HCT116 (cell line): ENCODE measurements around the gene HERC3.

ENCODE experiments used
- ATF3 ChIP-seq: IDR thresholded peaks from 2 replicates; pipeline ENCODE4 v1.6.1; 2012
- POLR2A ChIP-seq: IDR thresholded peaks from 2 replicates; pipeline ENCODE4 v1.7.0; 2011; ENCODE audit warnings: borderline replicate concordance; ENCODE audit not compliant: insufficient read depth, insufficient read length; ENCODE audit errors: extremely low read depth
- RAD21 ChIP-seq: IDR thresholded peaks from 2 replicates; pipeline ENCODE4 v1.6.1; 2012; ENCODE audit warnings: low read depth, mild to moderate bottlenecking
- REST ChIP-seq: IDR thresholded peaks from 2 replicates; pipeline ENCODE4 v1.6.1; 2012; ENCODE audit warnings: low read depth
- SIN3A ChIP-seq: IDR thresholded peaks from 2 replicates; pipeline ENCODE4 v1.6.1; 2012; ENCODE audit warnings: low read depth
- SP1 ChIP-seq: IDR thresholded peaks from 2 replicates; pipeline ENCODE4 v1.6.1; 2012; ENCODE audit warnings: low read depth
- YY1 ChIP-seq: IDR thresholded peaks from 2 replicates; pipeline ENCODE4 v1.6.1; 2011; ENCODE audit warnings: low read length, low read depth, moderate library complexity, mild to moderate bottlenecking; ENCODE audit not compliant: insufficient replicate concordance; ENCODE audit errors: extremely low read depth
- ZFX ChIP-seq: fragments of 450-650 bp; IDR thresholded peaks from 2 replicates; pipeline ENCODE4 v1.6.1; 2017
- TF ChIP-seq, protein P1 (sequence below), 3 experiments: fragments of 200-600 bp in 1 of 3; sonication (generic) in 1 of 3; IDR thresholded peaks in 2 of 3; conservative IDR thresholded peaks in 1 of 3; 2 replicates each; pipeline ENCODE4 v1.5.1; 2012 to 2017; ENCODE audit warnings: low read depth in 2 of 3, low read length in 2 of 3, antibody characterized with exemption in 1 of 3, borderline replicate concordance in 1 of 3, control low read depth in 1 of 3, mild to moderate bottlenecking in 1 of 3, mixed read lengths in 1 of 3, mixed run types in 1 of 3, moderate library complexity in 1 of 3; ENCODE audit not compliant: insufficient read depth in 1 of 3

DNA sequence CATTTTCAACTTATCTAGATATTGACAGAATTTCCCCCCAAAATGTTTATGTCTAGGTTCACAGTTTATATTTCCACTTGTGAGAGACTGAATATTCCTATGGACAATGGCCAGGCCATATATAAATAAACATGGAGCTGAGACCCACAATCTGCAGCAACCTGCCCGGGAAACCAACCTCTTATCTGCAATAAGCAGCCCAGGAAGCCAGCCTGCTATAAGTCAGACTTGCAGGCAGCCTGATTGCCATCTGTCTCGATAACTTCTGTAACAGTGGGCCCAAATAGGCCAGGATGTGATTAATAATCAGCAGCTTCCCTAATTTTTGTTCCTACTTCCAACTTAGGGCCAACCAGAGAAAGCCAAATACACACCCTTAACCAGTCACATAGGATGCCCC lies 110.5 kb downstream of the HERC3 start:
- TF ChIP-seq REST, result no peak
- no peak for TF ChIP-seq POLR2A
- TF ChIP-seq, protein P1, sequence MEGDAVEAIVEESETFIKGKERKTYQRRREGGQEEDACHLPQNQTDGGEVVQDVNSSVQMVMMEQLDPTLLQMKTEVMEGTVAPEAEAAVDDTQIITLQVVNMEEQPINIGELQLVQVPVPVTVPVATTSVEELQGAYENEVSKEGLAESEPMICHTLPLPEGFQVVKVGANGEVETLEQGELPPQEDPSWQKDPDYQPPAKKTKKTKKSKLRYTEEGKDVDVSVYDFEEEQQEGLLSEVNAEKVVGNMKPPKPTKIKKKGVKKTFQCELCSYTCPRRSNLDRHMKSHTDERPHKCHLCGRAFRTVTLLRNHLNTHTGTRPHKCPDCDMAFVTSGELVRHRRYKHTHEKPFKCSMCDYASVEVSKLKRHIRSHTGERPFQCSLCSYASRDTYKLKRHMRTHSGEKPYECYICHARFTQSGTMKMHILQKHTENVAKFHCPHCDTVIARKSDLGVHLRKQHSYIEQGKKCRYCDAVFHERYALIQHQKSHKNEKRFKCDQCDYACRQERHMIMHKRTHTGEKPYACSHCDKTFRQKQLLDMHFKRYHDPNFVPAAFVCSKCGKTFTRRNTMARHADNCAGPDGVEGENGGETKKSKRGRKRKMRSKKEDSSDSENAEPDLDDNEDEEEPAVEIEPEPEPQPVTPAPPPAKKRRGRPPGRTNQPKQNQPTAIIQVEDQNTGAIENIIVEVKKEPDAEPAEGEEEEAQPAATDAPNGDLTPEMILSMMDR (IDR thresholded peaks at IDR 0.05 in 2 of 3, conservative IDR thresholded peaks at IDR 0.05 in 1 of 3; ENCODE audit: borderline replicate concordance in 1 of 3, insufficient read depth in 1 of 3, low read depth in 2 of 3, low read length in 2 of 3), result no peak
- TF ChIP-seq SIN3A, result no peak
- no peak for TF ChIP-seq ZFX
- TF ChIP-seq RAD21, result no peak
- TF ChIP-seq ATF3, result no peak
- no peak for TF ChIP-seq SP1
- no peak for TF ChIP-seq YY1
